ENCODE results near the gene NRG3. TPM values are rescaled to one million over a fixed set of nuclear protein-coding genes. Genes with fewer than 3 reads are reported as not detected.

NRG3 gene
- total RNA-seq, 6 experiments from 2014 or later: 0.34 to 0.99 (median 0.75) TPM

DNA sequence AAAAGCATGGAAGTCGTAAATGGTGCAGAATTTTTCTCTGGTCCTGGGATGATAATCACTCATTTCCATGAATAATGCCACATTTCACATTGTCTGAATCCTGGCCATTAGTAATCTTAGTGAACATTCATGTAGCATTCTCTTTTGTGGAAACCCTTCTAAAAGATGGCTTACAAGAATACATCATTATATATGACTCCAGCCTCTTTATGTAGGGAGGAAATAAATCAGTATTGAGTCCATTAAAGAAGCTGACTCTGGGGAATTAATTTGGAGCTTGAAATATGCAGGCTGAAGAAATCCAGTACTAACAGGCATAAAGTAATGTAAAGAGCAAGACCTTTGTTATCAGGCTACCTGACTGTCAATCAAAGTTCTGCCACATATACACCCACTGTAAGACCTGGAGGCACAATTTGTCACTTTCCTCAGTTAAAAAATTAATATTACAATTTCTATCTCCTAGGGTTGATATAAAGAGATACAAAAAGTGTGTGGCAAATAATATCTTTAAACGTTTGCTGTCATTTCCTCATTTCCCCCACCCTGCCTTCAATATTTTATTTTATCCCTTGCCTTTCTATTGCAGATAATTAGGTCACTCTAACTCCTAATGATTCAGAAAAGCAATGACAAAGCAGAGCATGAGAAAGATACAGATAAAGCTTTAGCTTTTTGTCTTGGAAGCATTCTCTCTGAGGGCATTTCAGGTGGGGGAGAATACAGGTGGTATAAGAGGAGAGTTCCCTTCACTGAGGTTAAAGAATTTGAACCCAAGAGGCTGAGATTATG lies 1142.3 kb downstream of the NRG3 start:
- H3K4me3 ChIP-seq: no peak overlapping the region
- H3K4me1 ChIP-seq: no peaks in the 10 kb centered on the region
- no peak overlapping the region for H3K27ac ChIP-seq
- ATAC-seq (no peak), DNase-seq (no peak)
- H3K27me3 ChIP-seq: no peaks in the 10 kb centered on the region
- no peaks in the 10 kb centered on the region for H3K9me3 ChIP-seq
- WGBS (ENCODE audit: insufficient coverage, low coverage, low lambda C conversion rate, missing lambda C conversion rate): 28% methylated on average over 2 of the region's 2 CpGs
- no peaks in the 10 kb centered on the region for H3K36me3 ChIP-seq
- intact Hi-C loops (cut with DNase I): no loop called here
- no peak for TF ChIP-seq POLR2A (IDR thresholded peaks at IDR 0.05)
- TF ChIP-seq, protein P1, sequence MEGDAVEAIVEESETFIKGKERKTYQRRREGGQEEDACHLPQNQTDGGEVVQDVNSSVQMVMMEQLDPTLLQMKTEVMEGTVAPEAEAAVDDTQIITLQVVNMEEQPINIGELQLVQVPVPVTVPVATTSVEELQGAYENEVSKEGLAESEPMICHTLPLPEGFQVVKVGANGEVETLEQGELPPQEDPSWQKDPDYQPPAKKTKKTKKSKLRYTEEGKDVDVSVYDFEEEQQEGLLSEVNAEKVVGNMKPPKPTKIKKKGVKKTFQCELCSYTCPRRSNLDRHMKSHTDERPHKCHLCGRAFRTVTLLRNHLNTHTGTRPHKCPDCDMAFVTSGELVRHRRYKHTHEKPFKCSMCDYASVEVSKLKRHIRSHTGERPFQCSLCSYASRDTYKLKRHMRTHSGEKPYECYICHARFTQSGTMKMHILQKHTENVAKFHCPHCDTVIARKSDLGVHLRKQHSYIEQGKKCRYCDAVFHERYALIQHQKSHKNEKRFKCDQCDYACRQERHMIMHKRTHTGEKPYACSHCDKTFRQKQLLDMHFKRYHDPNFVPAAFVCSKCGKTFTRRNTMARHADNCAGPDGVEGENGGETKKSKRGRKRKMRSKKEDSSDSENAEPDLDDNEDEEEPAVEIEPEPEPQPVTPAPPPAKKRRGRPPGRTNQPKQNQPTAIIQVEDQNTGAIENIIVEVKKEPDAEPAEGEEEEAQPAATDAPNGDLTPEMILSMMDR (IDR thresholded peaks at IDR 0.05): no peak

DNA sequence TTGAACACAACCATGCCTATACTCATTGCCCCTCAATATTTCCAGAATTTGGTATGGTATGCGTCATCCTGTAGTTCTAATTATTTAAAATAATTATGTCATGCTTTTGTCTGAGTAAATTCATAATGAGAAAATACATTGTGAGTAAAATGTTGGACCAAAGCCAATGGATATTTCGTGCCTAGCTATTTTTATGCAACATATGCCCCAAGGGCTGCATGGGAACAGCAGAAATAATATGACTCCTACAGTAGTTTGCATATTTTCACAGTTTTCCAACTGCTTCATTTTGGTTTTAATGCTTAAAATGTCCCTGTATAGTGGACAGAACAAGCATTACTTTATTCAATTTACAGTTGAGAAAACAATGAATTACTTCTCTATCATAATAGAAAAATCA lies 1148.7 kb downstream of the NRG3 start:
- ATAC-seq (no peak), DNase-seq (no peak)
- 38% methylated on average over 2 of the region's 2 CpGs for WGBS (ENCODE audit: insufficient coverage, low coverage, low lambda C conversion rate, missing lambda C conversion rate)
- H3K4me3 ChIP-seq: no peak overlapping the region
- no peak for TF ChIP-seq POLR2A (IDR thresholded peaks at IDR 0.05)
- TF ChIP-seq, protein P1 (IDR thresholded peaks at IDR 0.05): no peak
- intact Hi-C loops (cut with DNase I): no loop called here
- H3K4me1 ChIP-seq: no peaks in the 10 kb centered on the region
- no peak overlapping the region for H3K27ac ChIP-seq
- no peaks in the 10 kb centered on the region for H3K36me3 ChIP-seq
- no peaks in the 10 kb centered on the region for H3K27me3 ChIP-seq
- no peaks in the 10 kb centered on the region for H3K9me3 ChIP-seq

Small RNA genes lying within 50 kb of the gene (small RNA-seq; reads per million reads assigned to genes)
- gene RNU6-441P: 0 reads per million in 2 experiments
